ENCODE results near the gene SCFD1. TPM values are rescaled to one million over a fixed set of nuclear protein-coding genes. Genes with fewer than 3 reads are reported as not detected.

The SCFD1 gene
- total RNA-seq, 2 experiments from 2014 or later, result 65.1 to 72.6 TPM

GRCh38 chr14:30754778-30755177, 132.7 kb downstream of the SCFD1 start:
- Histone ChIP-seq H4K20me1 (ENCODE audit: insufficient read depth, low read length) (no peaks in the 10 kb centered on the region), H3K36me3 (ENCODE audit: insufficient read depth, low read length) (no peaks in the 10 kb centered on the region), H3K4me2 (ENCODE audit: low read length) (no peak overlapping the region), H3K4me3 (ENCODE audit: low read depth, low read length, poor library complexity, severe bottlenecking) (no peak overlapping the region), H3K9me2 (ENCODE audit: insufficient read depth, low read length) (no peaks in the 10 kb centered on the region), H2AFZ (ENCODE audit: low read length) (no peak overlapping the region), H3K27ac (ENCODE audit: low read depth, low read length, poor library complexity, severe bottlenecking) (no peak overlapping the region), H3K9me3 (ENCODE audit: low read length) (no peaks in the 10 kb centered on the region), H3K79me2 (ENCODE audit: insufficient read depth, low read depth, low read length) (no peaks in the 10 kb centered on the region), H3K4me1 (ENCODE audit: insufficient read depth, low read length, poor library complexity, severe bottlenecking) (no peaks in the 10 kb centered on the region)
- BruUV-seq (replicated peaks), result no TSS peak
- TF ChIP-seq CTCF (conservative IDR thresholded peaks at IDR 0.05; ENCODE audit: low read length) (no peak), EZH2phosphoT487 (IDR thresholded peaks at IDR 0.05; ENCODE audit: borderline replicate concordance, low read depth, low read length) (no peak)
- ChIA-PET POLR2A (interaction anchor here (0.7 kb wide), 1 partner anchor 479 kb away, joined by 3 read pairs; no protein-coding TSS in a partner anchor), CTCF (ENCODE audit: unreplicated experiment) (no interaction called here)
- intact Hi-C loops (cut with micrococcal nuclease; ENCODE audit: unreplicated experiment), result no loop called here
- DNase-seq (ENCODE audit: low spot score), result no peak

- ChIA-PET POLR2A (no interaction called here), CTCF (ENCODE audit: unreplicated experiment) (no interaction called here)
- Histone ChIP-seq H3K79me2 (ENCODE audit: insufficient read depth, low read depth, low read length) (no peaks in the 10 kb centered on the region), H3K4me1 (ENCODE audit: insufficient read depth, low read length, poor library complexity, severe bottlenecking) (no peaks in the 10 kb centered on the region), H3K9me2 (ENCODE audit: insufficient read depth, low read length) (no peaks in the 10 kb centered on the region), H3K36me3 (ENCODE audit: insufficient read depth, low read length) (no peaks in the 10 kb centered on the region), H4K20me1 (ENCODE audit: insufficient read depth, low read length) (no peaks in the 10 kb centered on the region), H3K9me3 (ENCODE audit: low read length) (no peaks in the 10 kb centered on the region), H3K4me2 (ENCODE audit: low read length) (no peak overlapping the region), H3K27ac (ENCODE audit: low read depth, low read length, poor library complexity, severe bottlenecking) (no peak overlapping the region), H3K4me3 (ENCODE audit: low read depth, low read length, poor library complexity, severe bottlenecking) (no peak overlapping the region), H2AFZ (ENCODE audit: low read length) (no peak overlapping the region)
- no peak for DNase-seq (ENCODE audit: low spot score)
- no TSS peak for BruUV-seq (replicated peaks)
- intact Hi-C loops (cut with micrococcal nuclease; ENCODE audit: unreplicated experiment), result no loop called here
- TF ChIP-seq CTCF (conservative IDR thresholded peaks at IDR 0.05; ENCODE audit: low read length) (no peak; the same call in 1 of the 2 replicates), EZH2phosphoT487 (IDR thresholded peaks at IDR 0.05; ENCODE audit: borderline replicate concordance, low read depth, low read length) (no peak)
Observed at GRCh38 chr14:30756594-30756993, 134.5 kb downstream of the SCFD1 start.

GRCh38 chr14:30757082-30757481, 135.0 kb downstream of the SCFD1 start:
- ChIA-PET CTCF (ENCODE audit: unreplicated experiment) (no interaction called here), POLR2A (no interaction called here)
- H3K4me1 ChIP-seq (ENCODE audit: insufficient read depth, low read length, poor library complexity, severe bottlenecking), result no peaks in the 10 kb centered on the region
- no TSS peak for BruUV-seq (replicated peaks)
- no peaks in the 10 kb centered on the region for H3K36me3 ChIP-seq (ENCODE audit: insufficient read depth, low read length)
- H2AFZ ChIP-seq (ENCODE audit: low read length), result no peak overlapping the region
- intact Hi-C loops (cut with micrococcal nuclease; ENCODE audit: unreplicated experiment), result no loop called here
- TF ChIP-seq CTCF (conservative IDR thresholded peaks at IDR 0.05; ENCODE audit: low read length) (no peak), EZH2phosphoT487 (IDR thresholded peaks at IDR 0.05; ENCODE audit: borderline replicate concordance, low read depth, low read length) (no peak)
- no peaks in the 10 kb centered on the region for H4K20me1 ChIP-seq (ENCODE audit: insufficient read depth, low read length)
- H3K4me2 ChIP-seq (ENCODE audit: low read length), result no peak overlapping the region
- H3K9me3 ChIP-seq (ENCODE audit: low read length), result no peaks in the 10 kb centered on the region
- H3K27ac ChIP-seq (ENCODE audit: low read depth, low read length, poor library complexity, severe bottlenecking), result no peak overlapping the region
- no peak for DNase-seq (ENCODE audit: low spot score)
- H3K9me2 ChIP-seq (ENCODE audit: insufficient read depth, low read length), result no peaks in the 10 kb centered on the region
- H3K4me3 ChIP-seq (ENCODE audit: low read depth, low read length, poor library complexity, severe bottlenecking), result no peak overlapping the region
- H3K79me2 ChIP-seq (ENCODE audit: insufficient read depth, low read depth, low read length), result no peaks in the 10 kb centered on the region
